DMS114 treated with DMSO at 0.1 percent for 48 hours (cell line): Measurements from ENCODE around the gene CD4.

Source experiments
- DNase-seq: peaks from one replicate; lab custom pipeline; 2025; ENCODE audit not compliant: unreplicated experiment; lab: John Stamatoyannopoulos, UW

The CD4 gene

DNA sequence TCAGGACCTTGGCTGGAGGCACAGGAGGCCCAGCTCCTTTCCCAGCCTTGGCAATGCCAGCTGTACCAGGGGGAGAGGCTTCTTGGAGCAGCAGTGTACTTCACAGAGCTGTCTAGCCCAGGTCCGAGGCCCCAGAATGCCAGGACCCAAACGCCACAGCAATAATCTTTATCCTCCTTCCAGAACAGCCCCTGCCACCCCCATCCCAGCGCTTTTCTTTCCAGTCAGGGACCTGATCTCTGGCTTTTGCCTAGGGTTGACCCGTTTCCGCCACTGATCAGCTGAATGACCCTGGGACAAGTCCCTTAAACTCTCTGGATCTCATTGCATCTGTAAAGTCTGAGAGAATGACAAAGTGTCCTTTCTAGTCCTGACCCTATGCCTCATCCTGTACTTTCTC, 11.9 kb upstream of the CD4 start:
- DNase-seq = no peak

DNA sequence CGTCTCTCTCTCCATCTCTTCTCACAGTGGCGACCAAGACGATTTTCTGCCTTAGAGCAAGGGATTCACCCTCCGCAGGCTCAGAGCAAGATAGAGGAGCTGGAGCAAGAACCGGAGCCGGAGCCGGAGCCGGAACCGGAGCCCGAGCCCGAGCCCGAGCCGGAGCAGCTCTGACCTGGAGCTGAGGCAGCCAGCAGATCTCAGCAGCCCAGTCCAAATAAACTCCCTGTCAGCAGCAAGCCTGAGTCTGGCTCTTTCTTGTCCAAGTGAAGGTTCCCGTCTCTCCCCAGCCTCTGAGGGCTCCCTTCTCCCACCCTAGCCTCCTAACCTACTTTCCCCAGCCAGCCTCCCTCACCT, 11.1 kb upstream of the CD4 start:
- DNase-seq = no peak

GRCh38 chr12:6778574-6779550, 10.5 kb upstream of the CD4 start:
- peak; percentile 84 for DNase-seq

- no peak for DNase-seq
These were observed 9.5 kb upstream of the CD4 start for GRCh38 chr12:6779708-6780432.

GRCh38 chr12:6780573-6780972, 8.8 kb upstream of the CD4 start:
- no peak for DNase-seq

DNA sequence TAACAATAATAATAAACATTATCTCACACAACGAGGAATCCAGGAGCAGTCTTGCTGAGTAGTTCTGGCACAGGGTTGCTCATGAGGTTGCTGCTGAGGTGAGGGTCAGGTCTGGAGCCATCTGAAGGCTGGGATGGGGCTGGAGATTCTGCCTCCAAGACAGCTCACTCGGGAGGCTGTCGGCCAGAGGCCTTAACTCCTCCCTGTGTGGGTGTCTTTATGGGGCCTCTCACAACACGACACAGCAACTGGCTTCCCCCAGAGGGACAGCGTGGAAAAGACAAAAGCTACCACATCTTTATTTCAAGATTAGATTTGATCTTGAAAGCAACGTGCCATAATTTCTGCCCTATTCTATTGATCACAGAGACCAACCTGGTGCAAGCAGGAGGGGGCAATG, 7.2 kb upstream of the CD4 start:
- DNase-seq = no peak

DNA sequence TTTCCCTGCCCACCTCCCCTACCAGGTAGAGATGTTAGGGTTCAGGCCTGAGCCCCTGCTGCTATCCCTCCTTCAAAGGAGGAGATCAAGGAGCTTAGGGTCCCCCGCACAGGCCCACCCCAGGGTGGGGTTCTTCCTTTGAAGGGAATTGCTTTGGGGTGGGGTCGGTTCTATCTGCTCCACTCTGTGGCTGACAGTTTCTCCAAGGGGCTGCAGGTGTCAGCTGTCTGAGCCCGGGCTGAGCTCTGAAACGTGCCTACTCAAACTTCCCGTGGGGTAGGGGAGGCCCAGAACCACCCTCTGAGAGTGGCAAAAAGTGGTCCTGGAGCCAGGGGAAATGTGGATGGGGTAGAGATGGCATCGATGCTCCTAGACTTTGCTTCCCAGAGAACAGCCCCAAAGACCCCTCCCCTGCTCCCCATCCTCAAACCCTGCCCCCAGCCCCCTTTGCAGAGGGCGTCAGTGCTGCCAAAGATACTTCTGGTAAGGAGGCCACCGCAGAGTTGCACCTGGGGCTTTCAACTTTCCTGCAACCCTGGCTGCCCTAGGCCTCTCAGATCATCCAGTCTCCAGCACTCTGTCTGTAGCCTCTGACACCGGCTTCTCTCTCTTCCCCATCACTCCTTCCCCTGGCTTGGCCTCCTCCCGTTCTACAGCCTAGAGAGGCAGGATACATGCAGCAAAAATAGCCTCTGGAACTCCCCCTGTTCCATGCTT, 6.3 kb upstream of the CD4 start:
- no peak for DNase-seq

GRCh38 chr12:6783828-6784227, 5.5 kb upstream of the CD4 start:
- no peak for DNase-seq

GRCh38 chr12:6784296-6784695, 5.0 kb upstream of the CD4 start:
- DNase-seq = no peak

DNA sequence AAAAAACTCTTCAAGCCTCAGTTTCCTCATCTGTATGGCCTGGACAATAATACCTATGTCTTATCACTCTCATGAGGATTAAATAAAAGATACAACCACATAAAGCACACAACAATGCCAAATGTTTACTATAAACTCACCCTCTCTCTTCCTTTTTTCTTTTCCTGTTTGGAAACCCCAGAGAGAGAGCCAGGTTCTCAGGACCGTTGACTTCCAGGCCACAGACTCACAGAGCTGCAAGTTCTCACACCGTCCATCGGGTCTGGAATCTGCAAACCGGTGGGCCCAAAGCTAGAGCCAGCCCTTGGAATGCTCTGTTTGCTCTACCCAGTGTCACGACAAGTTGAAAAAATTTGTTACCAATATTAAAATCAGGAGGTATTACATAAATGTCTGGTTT, 4.6 kb upstream of the CD4 start:
- DNase-seq = no peak

DNA sequence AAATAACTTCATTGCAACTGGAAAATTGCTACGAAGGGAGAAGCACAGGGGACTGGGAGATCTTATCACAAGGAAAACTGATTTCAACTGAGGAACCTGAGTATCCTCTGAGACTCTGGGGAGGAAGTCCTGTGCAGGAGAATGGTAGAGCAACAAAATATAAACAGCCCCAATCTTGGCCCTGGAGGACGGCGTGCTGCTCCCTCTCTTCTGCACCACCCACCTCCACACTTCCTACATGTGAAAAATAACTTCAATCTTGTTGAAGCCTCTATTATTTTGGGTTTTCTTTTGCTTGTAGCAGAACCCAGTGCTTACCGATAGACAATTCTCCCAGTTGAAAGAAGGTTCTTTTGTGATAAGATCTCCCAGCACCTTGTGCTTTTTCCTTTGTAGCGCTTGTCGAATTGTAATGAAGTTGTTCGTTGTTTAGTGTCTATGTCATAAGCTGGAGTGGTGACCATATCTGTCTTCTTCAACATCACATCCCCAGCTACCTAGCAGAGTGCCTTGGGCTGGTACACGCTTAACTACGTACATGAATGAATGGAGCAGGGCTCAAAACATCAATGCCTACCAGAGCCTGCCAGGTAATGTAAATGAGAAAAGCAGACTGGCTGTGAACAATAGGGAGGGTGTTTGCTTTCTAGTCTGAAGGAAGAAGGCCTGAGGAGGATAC, 2.8 kb upstream of the CD4 start:
- DNase-seq = no peak

DNA sequence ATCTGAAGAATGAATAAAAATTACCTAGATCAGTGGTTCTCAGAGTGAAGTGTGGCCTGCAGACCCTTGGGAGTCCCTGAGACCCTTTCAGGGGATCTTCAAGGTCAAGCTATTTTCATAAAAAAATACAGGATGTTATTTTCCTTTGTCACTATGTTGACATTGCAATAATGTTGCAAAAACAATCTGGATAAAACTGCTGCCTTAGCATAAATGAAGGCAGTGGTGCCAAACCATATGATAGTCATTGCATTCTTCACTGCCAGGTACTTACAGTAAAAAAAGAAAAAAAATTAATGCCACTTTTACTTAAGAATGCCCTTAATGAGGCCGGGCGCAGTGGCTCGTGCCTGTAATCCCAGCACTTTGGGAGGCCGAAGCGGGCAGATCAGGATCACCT, 2.0 kb upstream of the CD4 start:
- no peak for DNase-seq

DNA sequence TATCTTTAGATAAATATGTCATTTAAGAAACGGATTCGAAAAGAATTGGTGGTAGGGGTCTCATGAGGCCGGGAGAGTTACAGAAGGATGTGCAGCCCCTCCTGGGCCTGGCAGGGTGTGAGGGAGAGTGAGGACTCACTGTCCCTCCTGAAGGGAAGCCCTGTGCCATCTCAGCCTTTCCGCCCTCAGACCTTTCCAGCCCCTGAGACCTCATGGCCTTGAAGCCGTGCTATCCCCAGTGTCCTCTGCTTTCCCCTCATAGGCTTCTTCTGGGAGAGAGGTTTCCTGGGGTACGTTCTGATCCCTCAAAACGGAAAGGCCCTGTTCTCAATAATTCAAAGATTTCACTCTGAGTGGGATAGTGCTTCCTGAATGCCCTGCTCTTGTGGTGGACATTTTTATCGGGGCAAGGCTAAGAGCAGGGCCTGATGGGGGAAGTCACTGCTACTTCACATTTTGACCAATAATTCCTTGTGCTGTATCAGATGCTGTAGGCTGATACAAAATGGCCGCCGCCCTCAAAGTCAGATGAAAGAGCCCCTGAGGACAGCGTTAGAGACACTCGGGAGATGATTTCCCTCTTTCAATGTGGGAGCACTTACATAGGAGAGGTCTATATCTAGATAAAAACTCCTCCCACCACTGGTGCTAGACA, 1.3 kb downstream of the CD4 start:
- DNase-seq = no peak

DNA sequence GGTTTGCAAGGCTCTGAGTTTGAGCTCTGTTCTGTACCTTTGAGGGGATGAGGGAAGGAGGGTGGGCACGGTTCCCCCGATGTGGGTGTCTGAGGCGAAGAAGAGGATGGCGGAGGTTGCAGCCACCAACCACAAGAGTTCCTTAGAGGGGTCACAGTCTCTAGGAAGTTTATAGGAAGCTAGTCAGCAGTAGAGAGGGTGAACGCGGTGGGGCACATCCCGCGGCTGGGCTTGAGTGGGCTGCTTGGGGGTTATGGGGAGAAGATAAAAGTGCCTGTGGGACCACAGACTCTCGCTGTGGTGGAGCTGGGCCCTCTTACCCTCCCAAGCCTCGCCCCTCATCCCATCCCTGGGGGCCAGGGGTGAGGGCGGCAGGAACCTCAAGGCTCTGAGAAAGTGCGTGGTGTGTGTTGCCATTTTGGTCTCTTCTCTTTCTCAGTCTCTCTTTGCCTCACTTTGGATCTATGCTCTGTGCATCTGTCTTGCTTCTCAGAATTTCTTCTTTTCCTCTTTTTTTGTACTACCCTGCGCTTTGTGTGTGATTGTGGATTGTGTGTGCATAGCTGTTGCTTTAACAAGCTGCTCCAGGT, 2.7 kb downstream of the CD4 start:
- DNase-seq = no peak

DNA sequence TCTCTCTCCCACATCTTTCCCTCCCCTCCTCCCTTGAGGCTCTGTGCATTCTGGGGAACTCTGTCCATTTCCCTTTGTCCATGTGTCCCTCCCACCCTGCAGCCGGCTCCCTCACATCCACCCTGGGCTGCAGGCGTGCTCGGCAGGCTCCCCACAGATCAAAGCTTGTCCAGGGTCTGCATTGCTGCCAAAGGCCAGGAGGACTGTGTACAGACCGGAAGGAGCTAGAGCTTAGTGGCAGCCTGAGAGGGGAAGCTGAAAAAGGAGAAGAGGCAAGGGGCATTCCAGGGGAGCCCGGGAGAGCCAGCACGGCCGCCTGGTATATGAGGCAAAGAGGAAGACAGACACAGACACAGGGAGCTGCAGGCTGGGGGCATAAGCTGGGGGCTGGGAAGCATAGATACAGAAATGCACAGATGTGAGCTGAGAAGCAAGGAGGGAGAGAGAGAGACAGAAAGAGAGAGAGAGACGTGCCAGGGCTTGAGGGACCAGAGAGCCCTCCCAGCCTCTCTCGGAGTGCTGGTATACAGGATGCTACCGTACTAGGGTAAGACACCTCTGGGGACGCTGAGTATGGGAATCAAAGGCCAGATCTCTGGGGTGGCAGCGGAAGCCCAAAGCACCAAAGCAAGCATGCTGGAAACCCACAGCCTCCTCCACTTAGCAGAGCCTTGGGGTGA, 3.3 kb downstream of the CD4 start:
- no peak for DNase-seq

GRCh38 chr12:6795088-6795487, 5.8 kb downstream of the CD4 start:
- DNase-seq = no peak

GRCh38 chr12:6796576-6796975, 7.2 kb downstream of the CD4 start:
- DNase-seq = no peak

GRCh38 chr12:6799147-6799546, 9.8 kb downstream of the CD4 start:
- DNase-seq = no peak

GRCh38 chr12:6807170-6807569, 17.8 kb downstream of the CD4 start:
- DNase-seq = no peak

DNA sequence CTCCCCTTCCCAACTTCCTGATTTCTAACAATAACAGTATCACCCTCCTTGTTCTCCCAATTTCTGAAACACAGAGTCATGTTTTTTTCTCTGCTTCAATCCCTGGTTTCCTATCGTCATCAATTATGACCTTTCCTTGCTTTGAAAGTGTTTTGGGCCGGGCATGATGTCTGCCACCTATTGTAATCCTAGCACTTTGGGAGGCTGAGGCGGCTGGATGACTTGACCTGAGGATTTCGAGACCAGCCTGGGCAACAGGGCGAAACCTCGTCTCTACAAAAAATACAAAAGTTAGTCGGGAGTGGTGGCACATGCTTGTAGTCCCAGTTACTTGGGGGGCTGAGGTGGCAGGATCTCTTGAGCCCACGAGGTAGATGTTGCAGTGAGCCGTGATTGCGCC, 19.7 kb downstream of the CD4 start:
- DNase-seq = no peak
